ENCODE data around the gene PHEX.

The PHEX gene

DNA sequence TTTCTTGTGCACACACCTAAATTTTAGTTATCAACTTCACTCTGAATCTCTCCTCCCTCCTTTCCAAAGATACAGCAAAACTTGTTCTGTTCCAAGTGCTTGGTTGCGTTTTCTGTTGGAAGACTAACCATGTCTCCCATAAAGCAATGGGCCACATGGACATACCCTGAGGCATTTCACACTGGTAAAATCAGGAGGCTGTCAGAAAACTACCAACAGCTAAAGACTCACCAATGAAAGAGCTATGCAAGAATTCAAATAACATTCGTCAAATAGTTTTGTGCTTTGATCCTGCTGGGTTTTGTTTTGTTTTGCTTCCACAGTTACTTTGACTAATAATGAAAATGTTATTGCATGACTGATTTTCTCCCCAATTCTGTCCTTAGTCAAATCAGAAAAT is 46.0 kb downstream of the PHEX start:
- Histone ChIP-seq H3K9me3 (ENCODE audit: control extremely low read depth in 1 of 5, control insufficient read depth in 4 of 5, insufficient read depth in 2 of 5, low read depth in 1 of 5, low read length in 4 of 5) (no peaks in the 10 kb centered on the region), H3K27me3 (replicated peaks in 2 of 5; ENCODE audit: control insufficient read depth in 4 of 5, insufficient read depth in 5 of 5, low read length in 4 of 5) (peaks cover 0 to 10% (median 0%) of the 10 kb centered on the region in 5 experiments), H3K4me3 (ENCODE audit: control insufficient read depth in 1 of 7, extremely low read depth in 1 of 7, insufficient read depth in 4 of 7, low read depth in 2 of 7, low read length in 6 of 7) (no peak overlapping the region), H3K27ac (ENCODE audit: insufficient read depth in 1 of 2, low read depth in 1 of 2, low read length in 2 of 2, poor library complexity in 1 of 2, severe bottlenecking in 2 of 2) (no peak overlapping the region), H3K4me1 (ENCODE audit: control extremely low read depth in 1 of 4, control insufficient read depth in 4 of 4, insufficient read depth in 4 of 4, low read length in 3 of 4) (no peaks in the 10 kb centered on the region), H3K36me3 (ENCODE audit: control insufficient read depth in 4 of 4, insufficient read depth in 4 of 4, low read length in 3 of 4) (no peaks in the 10 kb centered on the region)
- ChIA-PET CTCF (no interaction called here), POLR2A (no interaction called here)
- 67% methylated on average over 1 of the region's 2 CpGs for WGBS (ENCODE audit: insufficient coverage)
- no peak for DNase-seq

DNA sequence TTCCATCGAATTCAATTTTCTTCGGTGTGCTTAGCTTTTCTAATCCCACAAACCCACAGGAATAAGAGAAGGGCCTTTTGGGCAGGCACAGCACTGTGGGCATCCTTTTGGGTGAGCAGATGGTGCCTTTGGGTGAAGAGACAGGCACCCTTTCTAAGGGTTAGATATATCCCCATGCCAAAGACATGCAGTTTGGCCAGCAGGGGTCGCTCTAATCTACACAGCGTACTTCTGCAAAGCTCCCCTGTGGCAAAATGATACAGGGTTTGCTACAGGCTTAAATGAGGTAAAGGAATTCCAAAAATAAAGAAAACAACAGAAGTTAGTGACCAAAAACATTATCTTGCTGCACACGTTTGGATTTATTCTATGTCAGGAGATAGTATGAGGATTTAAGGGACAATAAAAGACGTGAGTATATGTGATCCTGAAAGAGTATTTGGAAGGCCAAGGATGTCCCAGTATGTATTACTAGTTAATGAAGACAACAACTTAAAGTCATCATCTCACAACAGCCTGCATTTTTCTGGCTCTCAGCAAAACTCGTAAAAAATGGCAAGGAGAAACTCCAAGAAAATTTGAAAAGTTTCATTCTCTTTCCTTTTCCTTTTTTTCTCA is 49.5 kb downstream of the PHEX start:
- no CpG with 5 or more reads among the region's 7 CpGs for WGBS (ENCODE audit: insufficient coverage)
- Histone ChIP-seq H3K4me1 (ENCODE audit: control extremely low read depth in 1 of 4, control insufficient read depth in 4 of 4, insufficient read depth in 4 of 4, low read length in 3 of 4) (no peaks in the 10 kb centered on the region), H3K27ac (ENCODE audit: insufficient read depth in 1 of 2, low read depth in 1 of 2, low read length in 2 of 2, poor library complexity in 1 of 2, severe bottlenecking in 2 of 2) (no peak overlapping the region), H3K9me3 (ENCODE audit: control extremely low read depth in 1 of 5, control insufficient read depth in 4 of 5, insufficient read depth in 2 of 5, low read depth in 1 of 5, low read length in 4 of 5) (no peaks in the 10 kb centered on the region), H3K4me3 (ENCODE audit: control insufficient read depth in 1 of 7, extremely low read depth in 1 of 7, insufficient read depth in 4 of 7, low read depth in 2 of 7, low read length in 6 of 7) (no peak overlapping the region), H3K27me3 (replicated peaks in 2 of 5; ENCODE audit: control insufficient read depth in 4 of 5, insufficient read depth in 5 of 5, low read length in 4 of 5) (peaks cover 0 to 10% (median 0%) of the 10 kb centered on the region in 5 experiments), H3K36me3 (ENCODE audit: control insufficient read depth in 4 of 4, insufficient read depth in 4 of 4, low read length in 3 of 4) (no peaks in the 10 kb centered on the region)
- ChIA-PET POLR2A (no interaction called here), CTCF (interaction anchor here (1.0 to 1.6 kb wide), 2 partner anchors 9 to 96 kb away, joined by 3 to 5 read pairs; no protein-coding TSS in a partner anchor)
- peak; percentile 33 to 70 (median 64) for DNase-seq

- DNase-seq: no peak
- POLR2A ChIA-PET: no interaction called here
- no peaks in the 10 kb centered on the region for H3K4me1 ChIP-seq (ENCODE audit: control extremely low read depth in 1 of 4, control insufficient read depth in 4 of 4, insufficient read depth in 4 of 4, low read length in 3 of 4)
- H3K9me3 ChIP-seq (ENCODE audit: control extremely low read depth in 1 of 5, control insufficient read depth in 4 of 5, insufficient read depth in 2 of 5, low read depth in 1 of 5, low read length in 4 of 5): no peaks in the 10 kb centered on the region
- H3K27ac ChIP-seq (ENCODE audit: insufficient read depth in 1 of 2, low read depth in 1 of 2, low read length in 2 of 2, poor library complexity in 1 of 2, severe bottlenecking in 2 of 2): no peak overlapping the region
- H3K4me3 ChIP-seq (ENCODE audit: control insufficient read depth in 1 of 7, extremely low read depth in 1 of 7, insufficient read depth in 4 of 7, low read depth in 2 of 7, low read length in 6 of 7): no peak overlapping the region
- no peaks in the 10 kb centered on the region for H3K36me3 ChIP-seq (ENCODE audit: control insufficient read depth in 4 of 4, insufficient read depth in 4 of 4, low read length in 3 of 4)
- CTCF ChIA-PET: no interaction called here
- peaks cover 0 to 6% (median 0%) of the 10 kb centered on the region in 5 experiments for H3K27me3 ChIP-seq (replicated peaks in 2 of 5; ENCODE audit: control insufficient read depth in 4 of 5, insufficient read depth in 5 of 5, low read length in 4 of 5)
- 85% methylated on average over 4 of the region's 4 CpGs for WGBS (ENCODE audit: insufficient coverage)
Measured at GRCh38 chrX:22086003-22086402, 53.9 kb downstream of the PHEX start.

DNA sequence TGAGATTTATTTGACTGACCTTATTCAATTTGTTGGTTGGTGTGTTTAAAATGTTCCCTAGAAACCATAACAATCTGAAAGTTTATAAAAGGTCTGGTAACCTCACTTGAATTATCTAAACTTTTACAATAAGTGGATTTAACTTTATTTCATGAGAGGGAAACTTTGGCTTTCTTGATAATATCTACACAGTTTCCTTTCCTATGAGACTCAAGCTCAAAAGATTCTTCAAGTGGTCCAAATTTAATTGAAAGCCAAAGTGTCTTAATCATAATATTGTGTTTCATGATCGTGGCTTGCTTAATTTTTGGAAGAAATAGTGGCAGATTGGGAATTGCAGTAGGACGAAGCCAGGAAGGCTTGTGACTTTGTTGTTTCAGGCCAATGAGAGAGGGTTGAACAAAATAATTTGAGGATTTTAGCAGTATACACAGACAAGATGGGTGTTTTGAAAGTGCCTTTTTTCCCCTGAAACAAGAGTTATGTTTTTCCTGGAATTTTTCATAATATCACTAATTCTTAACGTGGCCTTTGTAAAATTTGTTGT is 55.0 kb downstream of the PHEX start:
- POLR2A ChIA-PET: no interaction called here
- Histone ChIP-seq H3K27me3 (replicated peaks in 2 of 5; ENCODE audit: control insufficient read depth in 4 of 5, insufficient read depth in 5 of 5, low read length in 4 of 5) (peaks cover 0 to 6% (median 0%) of the 10 kb centered on the region in 5 experiments), H3K4me3 (ENCODE audit: control insufficient read depth in 1 of 7, extremely low read depth in 1 of 7, insufficient read depth in 4 of 7, low read depth in 2 of 7, low read length in 6 of 7) (no peak overlapping the region), H3K27ac (ENCODE audit: insufficient read depth in 1 of 2, low read depth in 1 of 2, low read length in 2 of 2, poor library complexity in 1 of 2, severe bottlenecking in 2 of 2) (no peak overlapping the region), H3K4me1 (ENCODE audit: control extremely low read depth in 1 of 4, control insufficient read depth in 4 of 4, insufficient read depth in 4 of 4, low read length in 3 of 4) (no peaks in the 10 kb centered on the region), H3K36me3 (ENCODE audit: control insufficient read depth in 4 of 4, insufficient read depth in 4 of 4, low read length in 3 of 4) (no peaks in the 10 kb centered on the region), H3K9me3 (ENCODE audit: control extremely low read depth in 1 of 5, control insufficient read depth in 4 of 5, insufficient read depth in 2 of 5, low read depth in 1 of 5, low read length in 4 of 5) (no peaks in the 10 kb centered on the region)
- WGBS (ENCODE audit: insufficient coverage): 75% methylated on average over 2 of the region's 3 CpGs
- CTCF ChIA-PET: no interaction called here
- DNase-seq: no peak

DNA sequence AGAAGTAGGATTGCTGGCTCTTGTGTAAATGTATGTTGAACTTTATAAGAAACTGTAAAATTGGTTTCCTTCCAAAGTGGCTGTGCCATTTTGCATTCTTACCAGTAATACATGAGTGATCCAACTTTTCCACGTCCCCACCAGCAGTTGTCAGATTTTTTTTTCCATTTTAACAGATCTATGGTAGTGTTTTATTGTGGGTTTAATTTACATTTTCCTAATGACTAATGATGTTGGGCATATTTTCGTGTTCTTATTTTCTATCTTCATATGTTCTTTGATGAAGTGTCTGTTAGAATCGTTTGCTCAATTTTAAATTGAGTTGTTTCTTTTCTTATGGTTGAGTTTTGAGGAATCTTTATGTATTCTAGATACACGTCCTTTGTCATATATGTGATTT is 56.2 kb downstream of the PHEX start:
- no peak for DNase-seq
- H3K4me3 ChIP-seq (ENCODE audit: control insufficient read depth in 1 of 7, extremely low read depth in 1 of 7, insufficient read depth in 4 of 7, low read depth in 2 of 7, low read length in 6 of 7): no peak overlapping the region
- H3K36me3 ChIP-seq (ENCODE audit: control insufficient read depth in 4 of 4, insufficient read depth in 4 of 4, low read length in 3 of 4): no peaks in the 10 kb centered on the region
- WGBS (ENCODE audit: insufficient coverage): no CpG with 5 or more reads among the region's 4 CpGs
- ChIA-PET CTCF (no interaction called here), POLR2A (no interaction called here)
- H3K4me1 ChIP-seq (ENCODE audit: control extremely low read depth in 1 of 4, control insufficient read depth in 4 of 4, insufficient read depth in 4 of 4, low read length in 3 of 4): no peaks in the 10 kb centered on the region
- peaks cover 0 to 6% (median 0%) of the 10 kb centered on the region in 5 experiments for H3K27me3 ChIP-seq (replicated peaks in 2 of 5; ENCODE audit: control insufficient read depth in 4 of 5, insufficient read depth in 5 of 5, low read length in 4 of 5)
- no peaks in the 10 kb centered on the region for H3K9me3 ChIP-seq (ENCODE audit: control extremely low read depth in 1 of 5, control insufficient read depth in 4 of 5, insufficient read depth in 2 of 5, low read depth in 1 of 5, low read length in 4 of 5)
- H3K27ac ChIP-seq (ENCODE audit: insufficient read depth in 1 of 2, low read depth in 1 of 2, low read length in 2 of 2, poor library complexity in 1 of 2, severe bottlenecking in 2 of 2): no peak overlapping the region

DNA sequence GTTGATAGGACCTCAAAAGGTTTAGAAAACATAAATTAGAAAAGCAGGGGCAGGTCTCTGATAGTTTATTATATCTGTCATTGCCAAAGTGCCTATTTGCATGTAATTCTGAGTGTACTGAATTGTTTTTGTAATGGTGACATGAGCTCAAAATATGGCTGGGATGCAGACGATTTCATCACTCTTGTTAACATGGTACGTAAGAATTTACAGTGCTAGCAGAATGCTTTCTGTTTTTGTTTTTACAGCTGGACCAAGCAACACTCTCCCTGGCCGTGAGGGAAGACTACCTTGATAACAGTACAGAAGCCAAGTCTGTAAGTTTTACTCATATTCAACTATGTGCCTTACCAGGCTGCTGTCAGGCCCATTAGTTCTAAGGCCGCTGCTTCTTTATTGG is 58.1 kb downstream of the PHEX start:
- no peak overlapping the region for H3K27ac ChIP-seq (ENCODE audit: insufficient read depth in 1 of 2, low read depth in 1 of 2, low read length in 2 of 2, poor library complexity in 1 of 2, severe bottlenecking in 2 of 2)
- no peaks in the 10 kb centered on the region for H3K4me1 ChIP-seq (ENCODE audit: control extremely low read depth in 1 of 4, control insufficient read depth in 4 of 4, insufficient read depth in 4 of 4, low read length in 3 of 4)
- H3K27me3 ChIP-seq (replicated peaks in 2 of 5; ENCODE audit: control insufficient read depth in 4 of 5, insufficient read depth in 5 of 5, low read length in 4 of 5): peaks cover 0 to 9% (median 0%) of the 10 kb centered on the region in 5 experiments
- no peak overlapping the region for H3K4me3 ChIP-seq (ENCODE audit: control insufficient read depth in 1 of 7, extremely low read depth in 1 of 7, insufficient read depth in 4 of 7, low read depth in 2 of 7, low read length in 6 of 7)
- WGBS (ENCODE audit: insufficient coverage): 96% methylated on average over 4 of the region's 4 CpGs
- ChIA-PET CTCF (interaction anchor here (1.5 kb wide), 1 partner anchor 9 kb away, joined by 5 read pairs; no protein-coding TSS in a partner anchor), POLR2A (no interaction called here)
- DNase-seq: no peak
- H3K36me3 ChIP-seq (ENCODE audit: control insufficient read depth in 4 of 4, insufficient read depth in 4 of 4, low read length in 3 of 4): no peaks in the 10 kb centered on the region
- no peaks in the 10 kb centered on the region for H3K9me3 ChIP-seq (ENCODE audit: control extremely low read depth in 1 of 5, control insufficient read depth in 4 of 5, insufficient read depth in 2 of 5, low read depth in 1 of 5, low read length in 4 of 5)

GRCh38 chrX:22093550-22093949 is 61.4 kb downstream of the PHEX start:
- Histone ChIP-seq H3K27me3 (replicated peaks in 2 of 5; ENCODE audit: control insufficient read depth in 4 of 5, insufficient read depth in 5 of 5, low read length in 4 of 5) (peaks cover 0 to 3% (median 0%) of the 10 kb centered on the region in 5 experiments), H3K4me1 (ENCODE audit: control extremely low read depth in 1 of 4, control insufficient read depth in 4 of 4, insufficient read depth in 4 of 4, low read length in 3 of 4) (no peaks in the 10 kb centered on the region), H3K9me3 (ENCODE audit: control extremely low read depth in 1 of 5, control insufficient read depth in 4 of 5, insufficient read depth in 2 of 5, low read depth in 1 of 5, low read length in 4 of 5) (no peaks in the 10 kb centered on the region), H3K4me3 (ENCODE audit: control insufficient read depth in 1 of 7, extremely low read depth in 1 of 7, insufficient read depth in 4 of 7, low read depth in 2 of 7, low read length in 6 of 7) (no peak overlapping the region), H3K36me3 (ENCODE audit: control insufficient read depth in 4 of 4, insufficient read depth in 4 of 4, low read length in 3 of 4) (no peaks in the 10 kb centered on the region), H3K27ac (ENCODE audit: insufficient read depth in 1 of 2, low read depth in 1 of 2, low read length in 2 of 2, poor library complexity in 1 of 2, severe bottlenecking in 2 of 2) (no peak overlapping the region)
- ChIA-PET CTCF (interaction anchor here (0.8 kb wide), 1 partner anchor 14 kb away, joined by 3 read pairs; no protein-coding TSS in a partner anchor), POLR2A (no interaction called here)
- 100% methylated on average over 1 of the region's 3 CpGs for WGBS (ENCODE audit: insufficient coverage)
- DNase-seq: no peak
